GM23338 (cell line): ENCODE measurements around the gene NIPBL. TPM values are rescaled to one million over a fixed set of nuclear protein-coding genes. Genes with fewer than 3 reads are reported as not detected.

Source experiments
- ATAC-seq: fragments of 200-7000 bp; cut with Tn5 transposase; 3 replicates; pipeline ENCODE4 v1.9.1; 2020
- DNase-seq: peaks from one replicate; pipeline ENCODE4 v3.0.0-alpha.2; 2015; ENCODE audit warnings: low spot score
- H2AFZ ChIP-seq: fragments of 200-600 bp; sonication (generic); 2 replicates; pipeline ENCODE4 v1.8.0; 2016; ENCODE audit warnings: antibody characterized with exemption, mild to moderate bottlenecking, moderate library complexity
- H3F3A ChIP-seq: fragments of 200-600 bp; sonication (generic); replicated peaks from 2 replicates; pipeline ENCODE4 v1.8.0; 2017; ENCODE audit warnings: antibody characterized with exemption, mixed run types, low read depth
- H3K27ac ChIP-seq: fragments of 200-600 bp; sonication (generic); 2 replicates; pipeline ENCODE4 v1.6.1; 2016; ENCODE audit warnings: low read depth
- H3K27me3 ChIP-seq: fragments of 200-600 bp; sonication (generic); 2 replicates; pipeline ENCODE4 v1.8.0; 2016; ENCODE audit warnings: mild to moderate bottlenecking, mixed run types, moderate library complexity; ENCODE audit not compliant: insufficient read depth
- H3K36me3 ChIP-seq: fragments of 200-600 bp; sonication (generic); 2 replicates; pipeline ENCODE4 v1.8.0; 2016; ENCODE audit warnings: mild to moderate bottlenecking; ENCODE audit not compliant: insufficient read depth
- H3K4me1 ChIP-seq: fragments of 200-600 bp; sonication (generic); 2 replicates; pipeline ENCODE4 v1.8.0; 2016; ENCODE audit warnings: mild to moderate bottlenecking, moderate library complexity; ENCODE audit not compliant: insufficient read depth
- H3K4me2 ChIP-seq: fragments of 200-600 bp; sonication (generic); 2 replicates; pipeline ENCODE4 v1.7.1; 2017; ENCODE audit warnings: mixed run types
- H3K4me3 ChIP-seq: fragments of 200-600 bp; sonication (generic); 2 replicates; pipeline ENCODE4 v1.6.1; 2016; ENCODE audit warnings: mixed run types
- H3K79me2 ChIP-seq: fragments of 200-600 bp; sonication (generic); replicated peaks from 2 replicates; pipeline ENCODE4 v1.8.0; 2017; ENCODE audit warnings: mild to moderate bottlenecking; ENCODE audit not compliant: insufficient read depth
- H3K9me2 ChIP-seq: fragments of 200-600 bp; sonication (generic); 2 replicates; pipeline ENCODE4 v1.8.0; 2017; ENCODE audit not compliant: insufficient read depth
- H4K20me1 ChIP-seq: fragments of 200-600 bp; sonication (generic); replicated peaks from 2 replicates; pipeline ENCODE4 v1.8.0; 2017; ENCODE audit warnings: mild to moderate bottlenecking; ENCODE audit not compliant: insufficient read depth
- H3K27ac Mint-ChIP-seq: 2 replicates; pipeline ENCODE4 v1.8.0; 2020; ENCODE audit warnings: inconsistent platforms, mild to moderate bottlenecking, moderate library complexity, mixed read lengths
- H3K27me3 Mint-ChIP-seq: 3 replicates; pipeline ENCODE4 v1.8.0; 2022; ENCODE audit warnings: low read depth, mild to moderate bottlenecking, moderate library complexity, mixed read lengths, inconsistent platforms; ENCODE audit not compliant: insufficient read depth, poor library complexity
- H3K36me3 Mint-ChIP-seq: 3 replicates; pipeline ENCODE4 v1.8.0; 2021; ENCODE audit warnings: low read depth, mild to moderate bottlenecking, inconsistent platforms, moderate library complexity, mixed read lengths
- H3K4me1 Mint-ChIP-seq: 3 replicates; pipeline ENCODE4 v1.8.0; 2020; ENCODE audit warnings: mild to moderate bottlenecking, inconsistent platforms, mixed read lengths
- H3K4me3 Mint-ChIP-seq: 3 replicates; pipeline ENCODE4 v1.8.0; 2021; ENCODE audit warnings: moderate library complexity, mild to moderate bottlenecking, inconsistent platforms, mixed read lengths
- H3K9me3 Mint-ChIP-seq: 3 replicates; pipeline ENCODE4 v1.8.0; 2020; ENCODE audit warnings: moderate library complexity, mild to moderate bottlenecking, inconsistent platforms, mixed read lengths
- CREB1 ChIP-seq: fragments of 250-450 bp; sonication (Bioruptor Pico); IDR thresholded peaks from 2 replicates; pipeline ENCODE4 v1.5.0; 2020; ENCODE audit warnings: low read depth, mild to moderate bottlenecking, moderate library complexity
- EZH2 ChIP-seq: fragments of 200-600 bp; sonication (generic); IDR thresholded peaks from one replicate; pipeline ENCODE4 v1.8.0; 2017; ENCODE audit warnings: antibody characterized with exemption, mild to moderate bottlenecking, low read depth; ENCODE audit not compliant: unreplicated experiment
- EZH2phosphoT487 ChIP-seq: fragments of 200-600 bp; sonication (generic); IDR thresholded peaks from one replicate; pipeline ENCODE4 v1.8.1; 2018; ENCODE audit warnings: antibody characterized with exemption; ENCODE audit not compliant: unreplicated experiment
- JUNB ChIP-seq: IDR thresholded peaks from one replicate; pipeline ENCODE4 v1.6.1; 2016; ENCODE audit warnings: antibody characterized with exemption; ENCODE audit not compliant: unreplicated experiment
- NANOG ChIP-seq: IDR thresholded peaks from 2 replicates; pipeline ENCODE4 v1.6.1; 2016; ENCODE audit warnings: antibody characterized with exemption, borderline replicate concordance
- ZNF114 ChIP-seq: fragments of 250-450 bp; sonication (Bioruptor Pico); IDR thresholded peaks from 2 replicates; pipeline ENCODE4 v1.5.0; 2020; ENCODE audit warnings: mild to moderate bottlenecking, moderate library complexity
- ZNF331 ChIP-seq: fragments of 250-450 bp; sonication (Bioruptor Pico); IDR thresholded peaks from 2 replicates; pipeline ENCODE4 v1.5.0; 2020; ENCODE audit warnings: low read depth, mild to moderate bottlenecking, moderate library complexity
- polyA plus RNA-seq: library from polyadenylated mRNA; unstranded; fragments of >200 nt; fragmentation: Nextera tagmentation; extraction: Ambion mirVana; gene quantifications from 2 replicates; pipeline ENCODE4 v1.2.1, GENCODE V29; 2016
- total RNA-seq: library from RNA; depleted of rRNA; stranded (reverse); fragments of >200 nt; shearing (Covaris generic); gene quantifications from 2 replicates; pipeline ENCODE4 v1.2.3, GENCODE V29; 2014
- TF ChIP-seq, protein P1 (sequence below): fragments of 250-450 bp; sonication (Bioruptor Pico); IDR thresholded peaks from 2 replicates; pipeline ENCODE4 v1.5.0; 2020; ENCODE audit warnings: mild to moderate bottlenecking, moderate library complexity
- TF ChIP-seq, protein P2 (sequence below): IDR thresholded peaks from 2 replicates; pipeline ENCODE4 v1.6.1; 2016; ENCODE audit warnings: antibody characterized with exemption
- TF ChIP-seq, protein P3 (sequence below), 2 experiments: fragments of 200-600 bp in 1 of 2; sonication (generic) in 1 of 2; conservative IDR thresholded peaks; 2 replicates each; pipeline versions ENCODE4 v1.5.1 to v1.6.1; 2016 to 2017; ENCODE audit warnings: antibody characterized with exemption in 2 of 2, low read depth in 2 of 2, mild to moderate bottlenecking in 2 of 2, moderate library complexity in 1 of 2

The NIPBL gene
- total and polyA plus RNA-seq, 2 experiments from 2014 or later = 44.2 to 51.4 TPM

DNA sequence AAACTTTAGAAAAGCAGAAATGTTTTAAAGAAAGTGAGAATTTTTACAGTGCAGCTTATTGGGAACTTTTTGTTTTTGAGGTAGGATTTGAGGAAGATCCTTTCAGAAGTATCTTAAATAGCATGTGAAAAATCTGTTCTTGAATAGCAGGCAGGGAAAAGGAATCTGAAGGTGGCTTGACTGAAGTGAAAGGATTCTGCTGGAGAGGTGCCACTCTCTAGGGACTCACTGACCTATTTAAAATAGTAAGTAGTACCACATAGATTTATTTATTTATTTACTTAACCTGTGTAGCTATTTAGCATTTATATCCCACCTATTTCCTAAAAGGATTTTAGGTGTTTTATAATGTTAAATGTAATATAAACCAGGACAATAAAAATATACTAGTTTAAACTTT, 69.1 kb downstream of the NIPBL start:
- ATAC-seq (peak; percentile 66), DNase-seq (peak; percentile 26)
- Mint-ChIP-seq H3K27me3 (no peaks in the 10 kb centered on the region), H3K4me3 (no peak overlapping the region), H3K36me3 (no peaks in the 10 kb centered on the region), H3K27ac (no peak overlapping the region), H3K4me1 (peaks cover 26% of the 10 kb centered on the region; the same call in 2 of the 3 replicates), H3K9me3 (no peaks in the 10 kb centered on the region)
- H3K9me2 ChIP-seq = no peaks in the 10 kb centered on the region
- no peak overlapping the region for H2AFZ ChIP-seq
- no peaks in the 10 kb centered on the region; the same call in 1 of the 2 replicates for H3K4me1 ChIP-seq
- no peak for TF ChIP-seq NANOG
- TF ChIP-seq, protein P1, sequence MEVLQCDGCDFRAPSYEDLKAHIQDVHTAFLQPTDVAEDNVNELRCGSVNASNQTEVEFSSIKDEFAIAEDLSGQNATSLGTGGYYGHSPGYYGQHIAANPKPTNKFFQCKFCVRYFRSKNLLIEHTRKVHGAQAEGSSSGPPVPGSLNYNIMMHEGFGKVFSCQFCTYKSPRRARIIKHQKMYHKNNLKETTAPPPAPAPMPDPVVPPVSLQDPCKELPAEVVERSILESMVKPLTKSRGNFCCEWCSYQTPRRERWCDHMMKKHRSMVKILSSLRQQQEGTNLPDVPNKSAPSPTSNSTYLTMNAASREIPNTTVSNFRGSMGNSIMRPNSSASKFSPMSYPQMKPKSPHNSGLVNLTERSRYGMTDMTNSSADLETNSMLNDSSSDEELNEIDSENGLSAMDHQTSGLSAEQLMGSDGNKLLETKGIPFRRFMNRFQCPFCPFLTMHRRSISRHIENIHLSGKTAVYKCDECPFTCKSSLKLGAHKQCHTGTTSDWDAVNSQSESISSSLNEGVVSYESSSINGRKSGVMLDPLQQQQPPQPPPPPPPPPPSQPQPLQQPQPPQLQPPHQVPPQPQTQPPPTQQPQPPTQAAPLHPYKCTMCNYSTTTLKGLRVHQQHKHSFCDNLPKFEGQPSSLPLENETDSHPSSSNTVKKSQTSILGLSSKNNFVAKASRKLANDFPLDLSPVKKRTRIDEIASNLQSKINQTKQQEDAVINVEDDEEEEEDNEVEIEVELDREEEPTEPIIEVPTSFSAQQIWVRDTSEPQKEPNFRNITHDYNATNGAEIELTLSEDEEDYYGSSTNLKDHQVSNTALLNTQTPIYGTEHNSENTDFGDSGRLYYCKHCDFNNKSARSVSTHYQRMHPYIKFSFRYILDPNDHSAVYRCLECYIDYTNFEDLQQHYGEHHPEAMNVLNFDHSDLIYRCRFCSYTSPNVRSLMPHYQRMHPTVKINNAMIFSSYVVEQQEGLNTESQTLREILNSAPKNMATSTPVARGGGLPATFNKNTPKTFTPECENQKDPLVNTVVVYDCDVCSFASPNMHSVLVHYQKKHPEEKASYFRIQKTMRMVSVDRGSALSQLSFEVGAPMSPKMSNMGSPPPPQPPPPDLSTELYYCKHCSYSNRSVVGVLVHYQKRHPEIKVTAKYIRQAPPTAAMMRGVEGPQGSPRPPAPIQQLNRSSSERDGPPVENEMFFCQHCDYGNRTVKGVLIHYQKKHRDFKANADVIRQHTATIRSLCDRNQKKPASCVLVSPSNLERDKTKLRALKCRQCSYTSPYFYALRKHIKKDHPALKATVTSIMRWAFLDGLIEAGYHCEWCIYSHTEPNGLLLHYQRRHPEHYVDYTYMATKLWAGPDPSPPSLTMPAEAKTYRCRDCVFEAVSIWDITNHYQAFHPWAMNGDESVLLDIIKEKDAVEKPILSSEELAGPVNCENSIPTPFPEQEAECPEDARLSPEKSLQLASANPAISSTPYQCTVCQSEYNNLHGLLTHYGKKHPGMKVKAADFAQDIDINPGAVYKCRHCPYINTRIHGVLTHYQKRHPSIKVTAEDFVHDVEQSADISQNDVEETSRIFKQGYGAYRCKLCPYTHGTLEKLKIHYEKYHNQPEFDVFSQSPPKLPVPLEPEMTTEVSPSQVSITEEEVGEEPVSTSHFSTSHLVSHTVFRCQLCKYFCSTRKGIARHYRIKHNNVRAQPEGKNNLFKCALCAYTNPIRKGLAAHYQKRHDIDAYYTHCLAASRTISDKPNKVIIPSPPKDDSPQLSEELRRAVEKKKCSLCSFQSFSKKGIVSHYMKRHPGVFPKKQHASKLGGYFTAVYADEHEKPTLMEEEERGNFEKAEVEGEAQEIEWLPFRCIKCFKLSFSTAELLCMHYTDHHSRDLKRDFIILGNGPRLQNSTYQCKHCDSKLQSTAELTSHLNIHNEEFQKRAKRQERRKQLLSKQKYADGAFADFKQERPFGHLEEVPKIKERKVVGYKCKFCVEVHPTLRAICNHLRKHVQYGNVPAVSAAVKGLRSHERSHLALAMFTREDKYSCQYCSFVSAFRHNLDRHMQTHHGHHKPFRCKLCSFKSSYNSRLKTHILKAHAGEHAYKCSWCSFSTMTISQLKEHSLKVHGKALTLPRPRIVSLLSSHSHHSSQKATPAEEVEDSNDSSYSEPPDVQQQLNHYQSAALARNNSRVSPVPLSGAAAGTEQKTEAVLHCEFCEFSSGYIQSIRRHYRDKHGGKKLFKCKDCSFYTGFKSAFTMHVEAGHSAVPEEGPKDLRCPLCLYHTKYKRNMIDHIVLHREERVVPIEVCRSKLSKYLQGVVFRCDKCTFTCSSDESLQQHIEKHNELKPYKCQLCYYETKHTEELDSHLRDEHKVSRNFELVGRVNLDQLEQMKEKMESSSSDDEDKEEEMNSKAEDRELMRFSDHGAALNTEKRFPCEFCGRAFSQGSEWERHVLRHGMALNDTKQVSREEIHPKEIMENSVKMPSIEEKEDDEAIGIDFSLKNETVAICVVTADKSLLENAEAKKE = no peak
- no peak for TF ChIP-seq CREB1 (CRISPR knock-in tag)
- no peak for TF ChIP-seq ZNF331 (CRISPR knock-in tag)
- TF ChIP-seq ZNF114 (CRISPR knock-in tag) = no peak
- no peak for TF ChIP-seq EZH2
- no peak for TF ChIP-seq EZH2phosphoT487
- no peak overlapping the region for H3K4me2 ChIP-seq
- H3K4me3 ChIP-seq = no peak overlapping the region
- peaks cover 11% of the 10 kb centered on the region for H4K20me1 ChIP-seq
- no peaks in the 10 kb centered on the region for H3K27me3 ChIP-seq
- H3F3A ChIP-seq = no peaks in the 10 kb centered on the region
- H3K27ac ChIP-seq = no peak overlapping the region
- peaks cover 71% of the 10 kb centered on the region for H3K79me2 ChIP-seq
- H3K36me3 ChIP-seq = no peaks in the 10 kb centered on the region

DNA sequence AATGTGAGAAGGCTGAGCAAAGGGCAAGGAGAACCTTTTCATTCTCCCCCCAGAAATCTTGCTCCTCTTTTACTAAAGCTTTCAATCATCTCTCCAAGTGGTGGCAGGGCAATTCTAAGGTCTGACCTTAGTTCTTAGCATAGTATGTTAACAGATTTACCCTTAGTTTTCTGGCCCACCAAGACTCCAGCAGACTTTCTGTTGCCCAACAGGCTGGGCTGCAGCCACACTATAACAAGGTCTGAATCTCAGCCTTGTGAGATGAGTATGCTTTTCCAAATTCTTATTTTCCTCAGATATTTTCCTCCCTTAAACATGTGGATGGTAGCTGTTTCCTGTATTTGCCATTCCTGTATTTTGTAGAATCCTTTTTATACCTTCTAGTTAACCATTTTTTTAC, 69.5 kb downstream of the NIPBL start:
- Histone ChIP-seq H3K4me3 (no peak overlapping the region), H3K27ac (no peak overlapping the region), H3F3A (no peaks in the 10 kb centered on the region), H3K9me2 (no peaks in the 10 kb centered on the region), H3K36me3 (no peaks in the 10 kb centered on the region), H3K79me2 (peaks cover 71% of the 10 kb centered on the region), H4K20me1 (peaks cover 11% of the 10 kb centered on the region), H2AFZ (no peak overlapping the region), H3K4me2 (no peak overlapping the region), H3K27me3 (no peaks in the 10 kb centered on the region), H3K4me1 (no peaks in the 10 kb centered on the region; the same call in 1 of the 2 replicates)
- H3K4me3 Mint-ChIP-seq = no peak overlapping the region
- H3K9me3 Mint-ChIP-seq = no peaks in the 10 kb centered on the region
- H3K36me3 Mint-ChIP-seq = no peaks in the 10 kb centered on the region
- DNase-seq (no peak), ATAC-seq (no peak)
- H3K27ac Mint-ChIP-seq = no peak overlapping the region
- peaks cover 28% of the 10 kb centered on the region; the same call in 2 of the 3 replicates for H3K4me1 Mint-ChIP-seq
- no peaks in the 10 kb centered on the region for H3K27me3 Mint-ChIP-seq
- TF ChIP-seq, protein P2, sequence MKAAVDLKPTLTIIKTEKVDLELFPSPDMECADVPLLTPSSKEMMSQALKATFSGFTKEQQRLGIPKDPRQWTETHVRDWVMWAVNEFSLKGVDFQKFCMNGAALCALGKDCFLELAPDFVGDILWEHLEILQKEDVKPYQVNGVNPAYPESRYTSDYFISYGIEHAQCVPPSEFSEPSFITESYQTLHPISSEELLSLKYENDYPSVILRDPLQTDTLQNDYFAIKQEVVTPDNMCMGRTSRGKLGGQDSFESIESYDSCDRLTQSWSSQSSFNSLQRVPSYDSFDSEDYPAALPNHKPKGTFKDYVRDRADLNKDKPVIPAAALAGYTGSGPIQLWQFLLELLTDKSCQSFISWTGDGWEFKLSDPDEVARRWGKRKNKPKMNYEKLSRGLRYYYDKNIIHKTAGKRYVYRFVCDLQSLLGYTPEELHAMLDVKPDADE = no peak
- TF ChIP-seq, protein P3, sequence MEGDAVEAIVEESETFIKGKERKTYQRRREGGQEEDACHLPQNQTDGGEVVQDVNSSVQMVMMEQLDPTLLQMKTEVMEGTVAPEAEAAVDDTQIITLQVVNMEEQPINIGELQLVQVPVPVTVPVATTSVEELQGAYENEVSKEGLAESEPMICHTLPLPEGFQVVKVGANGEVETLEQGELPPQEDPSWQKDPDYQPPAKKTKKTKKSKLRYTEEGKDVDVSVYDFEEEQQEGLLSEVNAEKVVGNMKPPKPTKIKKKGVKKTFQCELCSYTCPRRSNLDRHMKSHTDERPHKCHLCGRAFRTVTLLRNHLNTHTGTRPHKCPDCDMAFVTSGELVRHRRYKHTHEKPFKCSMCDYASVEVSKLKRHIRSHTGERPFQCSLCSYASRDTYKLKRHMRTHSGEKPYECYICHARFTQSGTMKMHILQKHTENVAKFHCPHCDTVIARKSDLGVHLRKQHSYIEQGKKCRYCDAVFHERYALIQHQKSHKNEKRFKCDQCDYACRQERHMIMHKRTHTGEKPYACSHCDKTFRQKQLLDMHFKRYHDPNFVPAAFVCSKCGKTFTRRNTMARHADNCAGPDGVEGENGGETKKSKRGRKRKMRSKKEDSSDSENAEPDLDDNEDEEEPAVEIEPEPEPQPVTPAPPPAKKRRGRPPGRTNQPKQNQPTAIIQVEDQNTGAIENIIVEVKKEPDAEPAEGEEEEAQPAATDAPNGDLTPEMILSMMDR (conservative IDR thresholded peaks at IDR 0.05; ENCODE audit: low read depth in 2 of 2) = no peak
- TF ChIP-seq JUNB = no peak
- no peak for TF ChIP-seq NANOG
- no peak for TF ChIP-seq EZH2
- TF ChIP-seq ZNF114 (CRISPR knock-in tag) = no peak
